GM19328 (cell line): Measurements from ENCODE around the gene ENTPD2.

Experiments used
- ATAC-seq: cut with Tn5 transposase; IDR thresholded peaks from one replicate; pipeline ENCODE4 v1.9.1; 2021; ENCODE audit warnings: mild to moderate bottlenecking, moderate library complexity; ENCODE audit not compliant: unreplicated experiment

ENTPD2 gene

DNA sequence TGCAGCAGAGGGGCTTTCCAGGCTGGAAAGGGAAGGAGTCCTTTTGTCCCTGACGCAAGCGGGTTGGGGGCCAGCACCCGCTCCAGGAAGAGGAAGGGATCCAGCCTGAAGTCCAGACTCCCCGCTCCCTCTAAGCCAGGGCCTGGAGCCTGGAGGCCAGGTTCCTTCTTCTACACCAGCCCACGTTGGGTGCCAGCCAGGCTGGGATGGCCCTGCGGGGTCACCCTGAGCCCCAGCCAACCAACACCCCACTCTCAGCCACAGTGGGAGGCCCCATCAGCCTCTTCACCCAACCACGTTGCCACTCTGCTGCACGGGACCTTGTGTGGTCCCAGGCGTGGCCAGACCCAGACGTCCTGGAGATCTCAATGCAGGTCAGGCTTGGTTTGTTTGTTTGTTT is 21.0 kb downstream of the ENTPD2 start:
- no peak for ATAC-seq

DNA sequence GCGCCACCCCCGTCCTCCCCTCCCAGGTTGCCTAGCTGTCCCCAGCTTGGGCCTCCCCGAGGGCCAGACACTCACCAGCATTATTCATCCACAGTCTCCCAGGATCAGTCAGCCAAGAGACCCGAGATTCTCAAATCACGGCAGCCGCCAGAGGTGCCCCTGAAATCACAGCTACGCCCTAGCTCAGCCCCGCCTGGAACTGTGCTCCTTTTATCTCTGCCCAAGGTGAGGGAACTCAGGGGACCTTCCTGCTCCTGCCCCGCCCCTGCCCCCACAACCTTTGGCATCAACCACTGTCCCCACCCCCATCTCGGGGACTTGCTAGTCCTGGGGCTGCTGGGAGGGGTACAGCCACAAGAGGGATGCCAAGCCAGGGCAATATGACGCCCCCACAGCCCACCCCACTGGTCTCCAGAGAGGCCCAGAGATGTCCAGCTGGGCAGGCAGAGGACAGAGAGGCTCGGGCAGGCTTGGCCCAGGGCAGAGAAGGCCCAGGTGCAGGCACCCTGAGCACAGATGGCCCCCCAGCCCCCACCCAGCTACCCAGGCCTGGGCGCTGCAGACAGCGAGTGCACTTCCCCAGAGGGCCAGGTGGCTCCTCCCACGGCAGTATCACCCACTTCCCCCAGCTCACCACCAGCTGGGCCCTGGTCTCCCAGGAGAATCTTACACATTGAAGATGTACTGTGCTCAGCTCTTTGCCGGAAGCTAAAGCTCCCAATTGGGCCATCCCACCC is 21.8 kb downstream of the ENTPD2 start, which contains the start of gene FUT7:
Gene FUT7 (minus strand): TSS at position 185 of the 737 bp plus-strand sequence. CDS start 97 bp downstream, at position 88.
- ATAC-seq = no peak

DNA sequence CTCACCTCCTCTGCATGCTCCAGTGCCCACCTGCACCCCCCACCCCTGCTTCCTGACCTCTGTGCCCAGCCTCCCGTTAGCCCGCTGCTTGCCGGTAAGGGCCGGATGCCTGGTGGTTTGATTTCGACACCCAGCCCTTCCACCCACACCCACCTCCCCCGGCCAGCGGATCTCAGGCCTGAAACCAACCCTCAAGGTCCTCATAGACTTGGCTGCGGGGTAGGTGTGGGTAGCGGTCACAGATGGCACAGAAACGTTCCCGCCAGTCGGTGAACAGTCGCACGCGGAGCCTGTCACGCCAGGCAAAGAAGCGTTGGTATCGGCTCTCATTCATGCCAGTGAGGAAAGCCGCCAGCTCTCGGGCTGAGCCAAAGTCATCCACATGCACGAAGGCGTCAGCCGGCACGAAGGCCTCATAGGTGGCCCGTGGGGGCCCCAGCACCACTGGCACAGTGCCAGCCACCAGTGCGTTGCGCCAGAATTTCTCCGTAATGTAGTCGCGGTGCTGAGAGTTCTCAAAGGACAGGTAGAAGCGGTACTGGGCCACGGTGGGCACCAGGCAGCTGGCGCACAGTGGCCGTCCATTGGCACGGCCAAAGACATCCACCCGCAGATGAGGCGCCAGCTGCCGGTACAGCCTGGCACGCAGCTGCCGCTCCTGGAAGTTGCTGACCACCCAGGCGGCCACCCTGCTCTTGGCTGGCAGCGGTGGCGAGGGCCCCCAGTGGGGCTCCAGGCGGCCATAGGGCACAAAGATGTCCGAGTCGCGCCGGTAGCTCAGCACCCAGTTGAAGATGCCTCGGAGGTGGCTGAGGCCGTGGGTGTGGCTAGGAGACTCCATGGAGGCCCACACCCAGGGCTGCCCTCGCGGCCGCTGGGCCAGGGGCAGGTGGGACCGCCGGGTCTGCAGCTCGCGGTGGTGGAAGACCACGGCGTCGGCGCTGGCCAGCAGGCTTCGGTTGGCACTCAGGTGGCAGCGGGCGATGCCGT is 23.0 kb downstream of the ENTPD2 start:
- ATAC-seq = no peak

DNA sequence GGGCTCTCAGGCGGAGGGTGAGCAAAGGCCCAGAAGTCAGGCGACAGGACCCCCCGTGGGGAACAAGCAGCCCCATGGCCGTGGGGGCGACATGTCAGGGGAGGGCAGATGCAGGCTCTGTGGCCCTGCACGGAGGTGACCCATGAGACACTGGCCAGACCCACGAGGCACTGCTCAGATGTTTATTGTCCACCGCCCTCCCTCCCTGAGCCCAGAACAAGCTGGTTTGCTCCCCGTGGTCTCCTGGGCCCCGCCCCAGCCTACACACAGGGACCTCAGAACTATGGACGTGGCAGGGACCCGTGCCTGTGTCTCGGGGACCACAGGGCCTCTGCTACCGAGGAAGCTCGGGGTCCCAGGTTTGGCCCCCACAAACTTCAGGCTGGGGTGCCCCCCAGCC is 23.9 kb downstream of the ENTPD2 start:
- no peak for ATAC-seq

DNA sequence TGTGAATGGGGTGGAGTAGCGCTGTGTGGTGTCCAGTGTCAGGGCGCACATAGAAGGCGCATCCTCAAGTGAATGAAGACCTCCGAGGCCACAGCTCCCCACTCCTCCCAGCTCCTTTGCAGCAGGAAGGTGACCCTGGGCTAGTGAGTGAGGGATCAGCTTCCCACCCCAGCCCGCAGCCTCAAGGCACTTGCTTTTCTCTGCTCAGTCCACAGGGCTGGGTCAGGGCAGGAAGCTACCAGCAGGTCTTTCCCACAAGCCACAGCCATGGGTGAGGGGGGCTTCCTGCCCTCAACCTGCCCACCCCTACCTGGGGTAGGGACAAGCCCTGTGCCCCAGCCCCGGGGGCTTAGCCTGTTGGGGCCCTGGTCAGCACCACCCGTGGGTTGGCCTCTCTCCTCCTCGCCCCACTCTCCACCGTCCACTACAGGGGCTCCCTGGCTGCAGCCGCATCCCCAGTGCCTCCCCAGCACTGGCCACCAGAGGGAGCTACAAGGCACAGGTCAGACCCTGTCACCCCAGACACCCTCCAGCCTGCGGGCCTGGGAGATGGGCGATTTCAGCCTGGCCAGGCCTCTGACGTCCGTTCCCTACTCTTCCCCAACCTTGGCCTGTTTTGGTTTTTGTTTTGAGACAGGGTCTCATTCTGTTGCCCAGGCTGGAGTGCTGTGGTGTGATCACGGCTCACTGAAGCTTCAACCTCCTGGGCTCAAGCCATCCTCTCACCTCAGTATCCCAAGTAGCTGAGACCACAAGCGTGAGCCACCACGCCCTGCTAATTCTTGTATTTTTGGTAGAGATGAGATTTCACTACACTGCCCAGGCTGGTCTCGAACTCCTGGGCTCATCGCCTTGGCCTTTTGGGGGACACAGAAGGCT is 24.6 kb downstream of the ENTPD2 start:
- no peak for ATAC-seq

DNA sequence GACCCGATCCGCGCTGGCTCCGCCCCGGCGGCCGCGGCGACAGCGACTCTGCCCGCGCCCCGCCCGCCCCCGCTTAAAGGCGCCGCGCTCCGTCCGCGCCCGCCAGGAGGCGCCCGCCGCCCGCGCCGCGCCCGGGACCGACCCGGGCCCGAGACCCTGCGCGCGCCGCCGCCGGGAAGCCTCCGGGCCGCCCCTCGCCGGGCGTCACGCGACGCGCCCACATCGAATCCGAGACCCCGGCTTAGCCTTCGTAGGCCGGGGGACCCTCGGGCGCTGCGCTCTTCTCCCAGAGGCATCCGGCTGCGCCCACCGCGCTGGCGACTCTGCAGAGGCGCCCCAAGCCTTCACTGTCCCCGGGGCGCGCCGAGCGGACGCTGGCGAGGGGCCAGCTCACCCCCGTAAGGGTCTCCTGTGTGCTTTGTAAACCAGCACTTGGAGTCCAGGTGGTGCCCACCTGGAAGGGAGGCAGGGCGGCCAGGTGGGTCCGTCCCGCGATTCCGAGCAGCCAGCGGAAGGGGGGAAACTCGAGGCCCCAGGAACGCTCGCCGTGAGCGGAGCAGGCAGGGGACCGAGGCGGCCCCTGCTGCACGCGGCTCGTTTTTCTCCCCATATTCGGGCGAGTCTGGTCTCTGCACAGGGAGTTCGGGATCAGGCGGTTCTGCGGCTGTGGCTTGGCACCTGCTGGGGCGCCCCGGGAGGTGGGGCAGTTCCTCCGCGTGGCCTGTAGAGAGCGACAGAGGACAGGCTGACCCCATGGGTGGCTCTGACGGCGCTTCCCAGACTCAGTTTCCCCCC is 25.4 kb downstream of the ENTPD2 start:
- ATAC-seq = no peak

DNA sequence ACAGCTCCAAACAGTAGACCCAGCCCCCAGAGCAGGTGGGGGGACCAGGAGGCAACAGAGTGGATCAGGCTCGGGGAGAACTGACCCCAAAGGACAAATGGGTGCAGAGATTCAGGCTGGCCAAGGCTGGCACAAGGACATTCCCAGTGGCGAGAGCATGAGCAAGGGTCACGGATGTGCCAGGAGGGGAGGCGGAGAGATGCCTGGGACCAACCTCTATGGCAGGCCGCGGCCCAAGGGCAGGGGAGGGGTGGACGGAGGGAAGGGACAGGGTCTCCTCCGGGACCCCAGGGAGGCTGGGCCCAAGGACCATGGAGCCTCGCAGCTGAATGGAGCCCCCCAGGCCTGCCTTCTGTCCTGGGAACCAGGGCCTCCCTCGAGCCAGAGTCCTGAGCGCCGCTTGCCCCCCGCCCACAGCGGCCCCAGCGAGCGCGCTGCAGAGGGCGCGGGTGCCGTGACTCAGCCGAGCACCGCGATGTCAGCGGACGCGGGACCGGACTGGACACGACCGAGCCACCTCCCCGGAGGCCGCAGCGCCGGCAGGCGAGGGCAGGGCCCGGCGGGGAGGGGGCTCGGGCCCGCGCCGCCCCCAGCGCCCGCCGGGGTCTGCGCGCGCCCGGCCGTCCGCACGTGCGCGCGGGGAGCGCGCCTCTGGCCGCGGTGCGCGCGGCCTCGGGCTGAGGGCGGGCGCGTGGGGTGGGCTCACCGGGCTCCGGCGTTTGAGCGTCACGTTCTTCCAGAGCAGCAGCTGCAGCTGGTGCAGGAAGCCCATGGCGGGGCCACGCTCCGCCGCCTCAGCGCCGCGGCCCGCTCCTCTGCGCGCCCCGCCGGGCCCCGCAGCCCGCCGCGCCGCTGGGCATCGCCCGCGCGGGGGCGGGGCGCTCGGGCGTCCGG is 26.2 kb downstream of the ENTPD2 start, which contains the start of gene ABCA2:
Gene ABCA2 (minus strand): TSS at position 869 of the 894 bp plus-strand sequence. CDS start 97 bp downstream, at position 772.
- no peak for ATAC-seq

DNA sequence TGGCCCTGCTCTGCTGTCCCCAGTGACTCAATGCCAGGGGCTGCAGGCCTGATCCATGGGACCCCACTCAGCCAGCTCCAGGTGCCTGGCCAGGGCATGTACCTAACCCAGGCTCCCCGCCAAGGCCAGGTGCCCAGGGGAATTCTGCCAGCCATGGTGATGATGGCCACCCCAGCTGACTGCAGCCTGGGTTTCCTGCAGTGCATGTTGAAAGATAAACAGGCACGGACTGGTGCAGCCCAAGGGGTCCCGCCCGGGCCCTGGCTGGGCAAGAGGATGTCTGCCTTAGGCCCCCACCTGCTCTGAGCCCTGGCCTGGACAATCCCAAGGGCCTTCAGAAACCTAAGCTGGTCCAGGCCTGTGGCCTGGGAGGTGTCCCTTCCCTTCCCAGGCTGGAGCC is 27.0 kb downstream of the ENTPD2 start:
- ATAC-seq = no peak

DNA sequence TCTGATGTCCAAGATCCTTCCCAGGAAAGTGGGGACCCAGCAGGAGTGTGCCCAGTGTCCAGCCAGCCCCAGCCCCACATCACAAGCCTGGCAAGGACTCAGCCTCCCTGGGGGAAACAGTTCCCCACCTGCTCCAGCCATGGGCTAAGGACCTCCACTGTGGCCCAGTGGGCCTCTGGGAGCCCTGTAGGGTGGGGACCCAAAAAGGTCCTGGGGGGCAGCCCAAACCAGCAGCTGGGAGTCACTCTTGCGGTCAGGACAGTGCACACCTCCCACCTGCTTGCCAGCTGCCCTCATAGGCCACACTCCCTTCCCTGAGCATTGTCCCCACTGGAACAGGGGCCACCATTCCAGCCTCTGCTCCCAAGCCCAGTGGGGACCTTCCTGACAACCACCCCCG is 27.5 kb downstream of the ENTPD2 start:
- ATAC-seq = no peak

DNA sequence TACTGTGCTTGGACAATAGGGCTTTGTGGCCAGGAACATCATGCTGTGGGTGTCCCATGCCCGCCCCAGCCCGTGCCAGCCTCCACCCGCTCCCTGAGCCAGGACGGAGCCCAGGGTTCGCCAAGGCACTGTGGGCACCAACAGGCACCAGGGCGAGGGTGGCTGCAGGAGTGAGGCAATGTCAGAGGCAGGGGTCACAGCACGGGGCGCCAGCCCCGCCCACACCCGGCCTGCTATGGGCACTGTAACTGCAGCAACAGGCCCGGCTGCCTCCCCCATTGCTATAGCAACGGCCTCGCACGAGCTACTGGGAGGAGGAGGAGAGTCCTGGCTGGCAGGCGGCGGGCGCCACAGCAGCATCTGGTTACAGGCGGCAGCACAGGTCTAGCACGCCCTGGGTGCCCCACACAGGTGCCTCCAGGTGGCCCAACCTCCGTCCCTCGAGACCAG is 28.3 kb downstream of the ENTPD2 start:
- no peak for ATAC-seq

DNA sequence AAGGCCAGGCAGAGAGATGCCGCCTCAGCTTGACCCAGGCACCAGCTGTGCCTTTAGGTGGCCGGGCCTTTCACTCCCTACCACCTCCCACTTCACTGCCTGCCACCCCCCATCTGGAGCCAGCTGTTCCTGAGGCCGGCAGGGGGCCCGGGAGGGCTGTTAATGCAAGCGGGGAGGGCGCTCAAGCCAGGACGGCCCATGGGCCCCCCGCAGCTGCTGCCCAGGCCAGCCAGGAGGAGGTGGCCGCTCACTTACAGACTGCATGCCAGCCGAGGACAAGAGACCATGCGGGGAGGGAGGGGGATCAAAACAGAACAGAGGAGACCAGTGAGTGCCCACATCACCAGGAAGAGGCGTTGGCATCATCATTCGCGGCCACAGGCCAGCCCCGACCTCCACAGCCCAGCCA is 30.3 kb downstream of the ENTPD2 start:
- no peak for ATAC-seq

DNA sequence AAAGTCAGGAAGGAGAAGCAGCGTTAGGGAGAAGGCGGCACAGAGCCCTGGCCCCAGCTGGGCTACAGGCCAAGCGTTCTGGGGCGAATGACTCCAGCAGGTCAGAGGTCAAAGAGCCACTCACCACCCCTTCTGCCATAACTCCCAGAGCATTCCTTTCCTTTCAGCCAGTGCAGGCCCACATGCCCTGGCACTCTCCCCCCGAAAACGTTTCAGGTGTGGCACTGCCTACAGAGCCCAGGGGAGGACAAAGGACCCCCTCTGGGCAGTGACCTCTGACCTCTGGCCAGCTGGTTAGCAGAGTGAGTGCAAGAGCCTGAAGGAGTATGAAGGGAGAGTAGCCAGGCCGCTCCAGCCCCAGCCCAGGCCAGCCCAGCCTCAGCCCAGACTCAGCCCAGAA is 30.7 kb downstream of the ENTPD2 start:
- no peak for ATAC-seq

DNA sequence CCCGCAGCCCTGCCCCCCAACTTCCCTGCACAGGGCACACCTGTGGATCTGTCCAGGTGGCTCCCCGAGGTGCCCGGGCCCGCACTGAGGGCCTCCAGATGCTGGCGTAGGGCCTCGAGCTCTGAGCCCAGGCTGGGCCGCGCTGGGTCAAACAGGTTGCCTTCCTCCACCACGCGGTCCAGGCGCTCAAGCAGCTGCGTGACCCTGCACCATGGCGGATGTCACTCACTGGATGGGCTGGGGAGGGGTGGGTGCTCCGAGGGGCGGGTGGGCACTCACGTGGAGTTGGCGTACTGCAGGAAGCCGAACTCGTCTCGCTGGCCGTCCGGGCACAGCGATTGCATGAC is 31.2 kb downstream of the ENTPD2 start:
- ATAC-seq = no peak

DNA sequence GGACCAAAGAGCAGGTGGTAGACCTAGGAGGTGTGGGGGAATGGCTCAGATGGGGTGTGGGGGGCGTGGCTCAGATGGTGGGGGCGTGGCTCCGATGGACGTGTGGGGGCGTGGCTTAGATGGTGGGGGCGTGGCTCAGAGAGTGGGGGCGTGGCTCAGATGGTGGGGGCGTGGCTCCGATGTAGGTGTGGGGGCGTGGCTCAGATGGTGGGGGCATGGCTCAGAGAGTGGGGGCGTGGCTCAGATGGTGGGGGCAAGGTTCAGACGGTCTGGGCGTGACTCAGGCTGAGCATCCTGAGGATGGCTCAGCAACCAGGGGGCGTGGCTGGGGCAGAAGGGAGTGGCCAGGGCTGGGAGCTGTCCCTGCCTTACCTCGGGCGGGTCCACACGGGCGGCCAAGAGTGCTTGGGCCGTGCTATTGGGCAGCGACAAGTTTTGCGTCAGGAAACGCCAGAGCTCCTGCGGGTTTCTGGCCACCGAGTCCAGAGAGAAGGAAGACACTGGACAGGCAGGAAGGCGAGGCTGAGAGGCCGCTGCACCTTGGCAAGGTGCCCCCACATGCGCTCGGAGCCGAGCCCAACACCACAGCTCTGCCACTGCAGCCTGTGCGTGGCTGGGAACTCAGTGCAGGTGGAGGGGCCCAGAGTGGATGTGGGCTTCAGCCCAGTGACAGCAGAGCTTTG is 31.7 kb downstream of the ENTPD2 start:
- no peak for ATAC-seq

DNA sequence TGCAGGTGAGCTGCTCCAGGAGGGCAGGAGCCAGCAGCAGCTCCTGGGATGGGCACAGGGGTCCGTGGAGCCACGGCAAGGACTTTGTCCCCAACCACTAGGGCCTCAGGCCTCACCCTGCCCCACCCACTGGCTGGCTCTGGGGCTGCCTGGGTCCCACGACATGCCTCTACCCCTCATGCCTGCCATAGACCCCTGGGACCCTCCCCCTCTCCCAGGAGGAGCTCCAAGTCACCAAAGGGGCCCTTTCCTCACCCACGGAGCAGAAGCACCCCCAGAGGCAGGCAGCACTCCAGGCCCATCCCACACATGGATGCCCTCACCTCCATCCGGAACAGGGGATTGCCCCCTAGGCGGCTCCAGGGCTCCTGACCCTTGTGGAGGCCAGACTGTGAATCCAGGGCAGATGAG is 32.3 kb downstream of the ENTPD2 start:
- no peak for ATAC-seq

DNA sequence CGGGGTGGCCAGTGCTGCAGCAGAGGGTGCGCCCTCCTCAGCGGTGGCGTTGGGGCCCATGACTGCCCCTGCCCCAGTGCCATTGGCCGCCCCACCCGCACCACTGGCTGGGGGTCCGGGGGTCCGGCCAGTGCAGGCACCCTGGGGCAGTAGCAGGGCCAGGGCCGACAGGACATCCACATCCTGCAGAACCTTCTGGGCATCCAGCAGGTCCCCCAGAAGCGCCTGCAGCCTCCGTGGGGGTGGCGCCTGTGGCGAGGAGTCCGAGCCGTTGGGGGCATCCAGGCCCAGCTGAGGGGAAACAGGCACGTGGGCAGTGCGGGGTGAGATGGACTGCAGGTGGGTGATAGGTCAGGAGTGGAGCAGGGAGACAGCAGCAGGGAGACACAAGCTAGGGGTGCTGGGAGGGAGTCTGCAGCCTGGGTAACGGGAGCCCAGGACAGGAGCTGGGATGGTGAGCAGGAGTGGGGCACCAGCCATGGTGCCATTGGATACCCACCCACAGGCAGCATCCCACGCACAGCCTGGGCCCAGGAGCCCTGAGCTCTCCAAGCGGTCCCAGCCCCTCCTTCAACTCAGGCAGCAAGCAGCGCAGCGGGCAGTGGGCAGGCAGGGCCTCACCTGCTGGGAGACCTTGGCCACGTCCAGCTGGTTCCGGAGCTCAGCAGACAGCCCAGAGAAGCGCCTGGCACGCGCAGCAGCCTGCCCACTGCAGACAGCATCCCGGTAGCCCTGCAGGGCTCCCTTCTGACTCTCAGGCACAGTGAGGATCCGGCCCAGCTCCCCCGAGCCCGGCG is 32.9 kb downstream of the ENTPD2 start:
- no peak for ATAC-seq

DNA sequence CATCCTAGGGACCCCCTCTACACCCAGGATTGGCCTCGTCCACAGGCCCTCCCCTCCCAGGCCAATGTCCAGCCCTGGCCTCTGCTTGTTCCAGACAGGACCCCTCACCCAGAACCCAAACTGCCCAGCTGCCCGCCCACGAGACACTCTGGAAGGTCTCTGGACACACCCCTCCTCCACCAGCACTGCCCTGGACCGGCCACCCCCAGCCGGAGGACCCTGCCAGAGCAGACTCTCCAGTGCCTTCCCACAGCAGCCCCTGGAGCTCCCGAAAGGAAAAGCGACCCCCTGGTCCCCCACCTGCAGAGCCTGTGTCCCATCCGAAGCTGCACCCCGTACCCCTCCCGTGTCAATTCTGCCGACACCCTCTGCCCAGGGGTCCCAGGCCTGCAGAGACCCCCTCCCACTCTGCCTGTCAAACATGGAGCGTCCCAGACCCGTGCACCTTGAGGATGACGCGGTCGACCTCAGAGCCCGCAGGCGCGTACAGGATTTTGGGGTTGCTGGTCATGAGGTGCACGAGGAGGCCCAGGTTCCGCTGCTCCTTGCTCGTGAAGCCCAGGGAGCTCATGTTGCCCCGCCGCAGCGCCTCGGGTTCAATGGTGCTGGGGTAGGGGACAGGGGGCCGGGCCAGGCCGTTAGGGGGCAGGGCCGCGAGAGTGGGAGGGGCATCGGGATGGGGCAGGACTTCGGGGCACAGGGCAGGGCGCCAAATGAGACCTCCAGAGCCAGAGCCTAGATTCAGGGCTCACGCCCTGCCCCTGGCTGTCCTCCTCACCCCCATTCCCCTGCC is 33.8 kb downstream of the ENTPD2 start:
- no peak for ATAC-seq
